HG03442 (cell line): Measurements from ENCODE around the gene YPEL2.

ENCODE experiments used
- ATAC-seq: cut with Tn5 transposase; IDR thresholded peaks from one replicate; pipeline ENCODE4 v1.9.1; 2021; ENCODE audit warnings: mild to moderate bottlenecking, moderate library complexity; ENCODE audit not compliant: unreplicated experiment

The YPEL2 gene

GRCh38 chr17:59330053-59330942 lies 1.2 kb upstream of the YPEL2 start:
- no peak for ATAC-seq

- ATAC-seq, result peak; percentile 25
Measured at GRCh38 chr17:59331929-59332748, 684 bp downstream of the YPEL2 start.

GRCh38 chr17:59332749-59333377 lies 1.4 kb downstream of the YPEL2 start:
- no peak for ATAC-seq

- ATAC-seq, result no peak
Measured at GRCh38 chr17:59333836-59334235, 2.4 kb downstream of the YPEL2 start.

- ATAC-seq, result no peak
Measured at GRCh38 chr17:59335685-59336084, 4.2 kb downstream of the YPEL2 start.

GRCh38 chr17:59337741-59338299 lies 6.4 kb downstream of the YPEL2 start:
- ATAC-seq, result no peak

GRCh38 chr17:59338498-59338897 lies 7.0 kb downstream of the YPEL2 start:
- no peak for ATAC-seq

- ATAC-seq, result no peak
Measured at GRCh38 chr17:59341922-59342321, 10.5 kb downstream of the YPEL2 start.

GRCh38 chr17:59342681-59343131 lies 11.3 kb downstream of the YPEL2 start:
- no peak for ATAC-seq

GRCh38 chr17:59345476-59345875 lies 14.0 kb downstream of the YPEL2 start:
- ATAC-seq, result no peak

GRCh38 chr17:59346341-59346740 lies 14.9 kb downstream of the YPEL2 start:
- no peak for ATAC-seq

GRCh38 chr17:59346876-59347407 lies 15.5 kb downstream of the YPEL2 start:
- no peak for ATAC-seq

GRCh38 chr17:59347975-59348391 lies 16.5 kb downstream of the YPEL2 start:
- ATAC-seq, result no peak

- no peak for ATAC-seq
Measured at GRCh38 chr17:59349178-59349577, 17.7 kb downstream of the YPEL2 start.

GRCh38 chr17:59353106-59353854 lies 21.8 kb downstream of the YPEL2 start:
- no peak for ATAC-seq

- no peak for ATAC-seq
Measured at GRCh38 chr17:59353936-59354755, 22.7 kb downstream of the YPEL2 start.

GRCh38 chr17:59355030-59355701 lies 23.7 kb downstream of the YPEL2 start:
- ATAC-seq, result no peak

- ATAC-seq, result no peak
Measured at GRCh38 chr17:59355702-59356325, 24.4 kb downstream of the YPEL2 start.
